RWPE2 (cell line): ENCODE results near the gene AFAP1.
A peak's percentile ranks its signal among the peaks of the same experiment; 100 is the strongest.

Source experiments
- ATAC-seq: fragments of 200-7000 bp; cut with Tn5 transposase; 3 replicates; pipeline ENCODE4 v1.9.1; 2021; ENCODE audit warnings: low read depth
- DNase-seq: peaks from one replicate; pipeline ENCODE4 v3.0.0-alpha.2; 2020; ENCODE audit warnings: low spot score
- H3K27ac ChIP-seq: fragments of 450-650 bp; 2 replicates; pipeline ENCODE4 v1.5.1; 2017; ENCODE audit warnings: mild to moderate bottlenecking; ENCODE audit not compliant: poor library complexity, severe bottlenecking
- H3K27me3 ChIP-seq: fragments of 250-450 bp; sonication (Bioruptor Pico); 2 replicates; pipeline ENCODE4 v1.5.1; 2021; ENCODE audit warnings: mild to moderate bottlenecking, moderate library complexity; ENCODE audit not compliant: insufficient read depth, poor library complexity, severe bottlenecking
- H3K36me3 ChIP-seq: fragments of 250-450 bp; sonication (Bioruptor Pico); 2 replicates; pipeline ENCODE4 v1.5.1; 2020; ENCODE audit warnings: low read depth, mild to moderate bottlenecking, moderate library complexity
- H3K4me1 ChIP-seq: fragments of 250-450 bp; sonication (Bioruptor Pico); 2 replicates; pipeline ENCODE4 v1.5.1; 2021; ENCODE audit warnings: mild to moderate bottlenecking, moderate library complexity; ENCODE audit not compliant: insufficient read depth, poor library complexity, severe bottlenecking
- H3K4me3 ChIP-seq: fragments of 250-450 bp; sonication (Bioruptor Pico); 2 replicates; pipeline ENCODE4 v1.5.1; 2021; ENCODE audit warnings: mild to moderate bottlenecking, moderate library complexity; ENCODE audit not compliant: severe bottlenecking
- H3K9me3 ChIP-seq: fragments of 250-450 bp; sonication (Bioruptor Pico); 2 replicates; pipeline ENCODE4 v1.5.1; 2021; ENCODE audit warnings: mild to moderate bottlenecking, moderate library complexity; ENCODE audit not compliant: severe bottlenecking
- CTCF ChIP-seq: fragments of 450-650 bp; IDR thresholded peaks from one replicate; pipeline ENCODE4 v1.5.1; 2017; ENCODE audit warnings: mild to moderate bottlenecking, moderate library complexity; ENCODE audit not compliant: poor library complexity, severe bottlenecking

Gene AFAP1

DNA sequence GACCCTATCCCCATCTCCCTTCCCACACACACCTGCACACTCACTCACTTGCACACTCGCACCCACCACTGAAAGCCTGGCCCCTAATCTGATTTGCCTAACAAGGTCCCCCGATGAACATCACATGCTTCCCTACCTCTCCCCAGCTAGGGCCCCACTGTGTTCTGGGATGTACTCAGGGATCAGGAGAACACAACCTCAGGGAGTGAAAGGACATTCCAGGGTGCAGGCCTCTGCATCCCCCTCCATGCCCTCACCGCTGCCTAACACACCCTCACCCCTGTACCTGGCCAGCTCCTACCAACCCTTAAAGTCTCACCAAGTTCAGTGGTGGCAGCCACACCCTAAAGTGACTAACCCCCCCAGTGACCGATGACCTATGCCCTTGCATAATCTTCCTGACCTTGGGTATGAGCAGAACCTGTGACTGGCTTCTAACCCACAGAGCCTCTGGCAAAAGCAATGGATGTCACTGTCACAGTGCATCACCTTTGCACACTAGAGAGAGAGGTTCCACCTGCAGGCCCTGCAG is 2.4 kb upstream of the AFAP1 start:
- TF ChIP-seq CTCF, result no peak
- no peaks in the 10 kb centered on the region for H3K27me3 ChIP-seq
- ATAC-seq, result no peak
- H3K27ac ChIP-seq, result no peak overlapping the region
- no peak for DNase-seq
- peaks cover 17% of the 10 kb centered on the region for H3K4me1 ChIP-seq
- H3K9me3 ChIP-seq, result no peaks in the 10 kb centered on the region
- H3K4me3 ChIP-seq, result no peak overlapping the region
- no peaks in the 10 kb centered on the region for H3K36me3 ChIP-seq

GRCh38 chr4:7941111-7941964 is 1.7 kb upstream of the AFAP1 start:
- ATAC-seq (peak; percentile 36), DNase-seq (no peak)
- TF ChIP-seq CTCF, result no peak
- H3K4me1 ChIP-seq, result peaks cover 22% of the 10 kb centered on the region
- no peaks in the 10 kb centered on the region for H3K9me3 ChIP-seq
- H3K36me3 ChIP-seq, result no peaks in the 10 kb centered on the region
- no peak overlapping the region for H3K4me3 ChIP-seq
- peak overlapping the region; percentile 37 for H3K27ac ChIP-seq
- no peaks in the 10 kb centered on the region for H3K27me3 ChIP-seq

DNA sequence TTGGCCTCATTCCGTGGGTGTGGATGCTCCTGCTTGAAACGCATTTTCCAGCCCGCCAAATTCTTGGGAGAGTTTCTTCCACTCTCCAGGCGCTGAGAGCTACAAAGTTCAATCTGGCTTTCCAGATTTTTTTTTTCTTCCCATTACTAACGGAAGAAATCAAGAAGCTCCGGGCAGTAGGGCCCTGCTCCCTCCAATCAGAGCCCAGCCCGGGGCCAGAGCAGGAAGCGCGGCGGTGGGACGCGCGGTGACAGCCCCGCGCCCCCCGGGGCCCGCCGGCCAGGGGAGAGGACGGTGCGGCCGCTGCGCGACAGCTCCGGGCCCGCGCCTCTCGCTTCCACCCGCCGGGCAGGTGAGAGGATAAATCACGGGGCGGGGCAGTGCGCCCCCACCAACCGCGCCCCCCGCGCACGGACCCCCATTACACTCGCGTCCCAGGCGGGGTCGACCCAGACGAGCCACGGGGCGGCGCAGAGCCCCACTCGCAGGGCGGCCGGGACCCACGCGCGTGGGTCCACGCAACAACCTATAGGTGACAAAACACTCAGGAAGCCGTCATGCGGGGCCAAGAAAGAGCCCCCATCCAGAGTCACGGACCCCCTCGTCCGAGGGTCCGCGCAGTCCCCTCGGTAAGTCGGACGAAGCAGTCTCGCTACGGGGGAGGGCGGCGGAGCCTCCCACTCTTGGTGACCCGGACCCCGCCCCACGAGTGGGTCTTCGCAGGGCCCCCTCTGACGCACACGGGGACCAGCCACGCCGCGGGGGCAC is 868 bp downstream of the AFAP1 start:
- Histone ChIP-seq H3K36me3 (peaks cover 2% of the 10 kb centered on the region; the same call in 1 of the 2 replicates), H3K9me3 (no peaks in the 10 kb centered on the region), H3K4me1 (peaks cover 35% of the 10 kb centered on the region), H3K4me3 (peak overlapping the region; percentile 87), H3K27me3 (no peaks in the 10 kb centered on the region), H3K27ac (peak overlapping the region; percentile 71)
- no peak for TF ChIP-seq CTCF
- ATAC-seq (0 out of 3 replicates have a peak, but pooled peaks have one; percentile 14), DNase-seq (no peak)

GRCh38 chr4:7938266-7938608 is 1.4 kb downstream of the AFAP1 start:
- H3K9me3 ChIP-seq, result no peaks in the 10 kb centered on the region
- peaks cover 7% of the 10 kb centered on the region; the same call in 1 of the 2 replicates for H3K36me3 ChIP-seq
- peaks cover 35% of the 10 kb centered on the region for H3K4me1 ChIP-seq
- ATAC-seq (no peak), DNase-seq (no peak)
- H3K27me3 ChIP-seq, result no peaks in the 10 kb centered on the region
- H3K4me3 ChIP-seq, result peak overlapping the region; percentile 87
- TF ChIP-seq CTCF, result no peak
- H3K27ac ChIP-seq, result peak overlapping the region; percentile 71
